Stimulated activated CD8-positive, alpha-beta memory T cell treated with anti-CD3 and anti-CD28 coated beads, Interleukin-2, amount 100 ng/mL, for 1 hour (primary cell): ENCODE results near the gene MSH6.

ENCODE experiments used
- DNase-seq, 2 donors: peaks; one replicate each; pipeline ENCODE4 v3.0.0-alpha.2; 2020; ENCODE audit warnings: low read depth in 2 of 2

Gene MSH6, protein sequence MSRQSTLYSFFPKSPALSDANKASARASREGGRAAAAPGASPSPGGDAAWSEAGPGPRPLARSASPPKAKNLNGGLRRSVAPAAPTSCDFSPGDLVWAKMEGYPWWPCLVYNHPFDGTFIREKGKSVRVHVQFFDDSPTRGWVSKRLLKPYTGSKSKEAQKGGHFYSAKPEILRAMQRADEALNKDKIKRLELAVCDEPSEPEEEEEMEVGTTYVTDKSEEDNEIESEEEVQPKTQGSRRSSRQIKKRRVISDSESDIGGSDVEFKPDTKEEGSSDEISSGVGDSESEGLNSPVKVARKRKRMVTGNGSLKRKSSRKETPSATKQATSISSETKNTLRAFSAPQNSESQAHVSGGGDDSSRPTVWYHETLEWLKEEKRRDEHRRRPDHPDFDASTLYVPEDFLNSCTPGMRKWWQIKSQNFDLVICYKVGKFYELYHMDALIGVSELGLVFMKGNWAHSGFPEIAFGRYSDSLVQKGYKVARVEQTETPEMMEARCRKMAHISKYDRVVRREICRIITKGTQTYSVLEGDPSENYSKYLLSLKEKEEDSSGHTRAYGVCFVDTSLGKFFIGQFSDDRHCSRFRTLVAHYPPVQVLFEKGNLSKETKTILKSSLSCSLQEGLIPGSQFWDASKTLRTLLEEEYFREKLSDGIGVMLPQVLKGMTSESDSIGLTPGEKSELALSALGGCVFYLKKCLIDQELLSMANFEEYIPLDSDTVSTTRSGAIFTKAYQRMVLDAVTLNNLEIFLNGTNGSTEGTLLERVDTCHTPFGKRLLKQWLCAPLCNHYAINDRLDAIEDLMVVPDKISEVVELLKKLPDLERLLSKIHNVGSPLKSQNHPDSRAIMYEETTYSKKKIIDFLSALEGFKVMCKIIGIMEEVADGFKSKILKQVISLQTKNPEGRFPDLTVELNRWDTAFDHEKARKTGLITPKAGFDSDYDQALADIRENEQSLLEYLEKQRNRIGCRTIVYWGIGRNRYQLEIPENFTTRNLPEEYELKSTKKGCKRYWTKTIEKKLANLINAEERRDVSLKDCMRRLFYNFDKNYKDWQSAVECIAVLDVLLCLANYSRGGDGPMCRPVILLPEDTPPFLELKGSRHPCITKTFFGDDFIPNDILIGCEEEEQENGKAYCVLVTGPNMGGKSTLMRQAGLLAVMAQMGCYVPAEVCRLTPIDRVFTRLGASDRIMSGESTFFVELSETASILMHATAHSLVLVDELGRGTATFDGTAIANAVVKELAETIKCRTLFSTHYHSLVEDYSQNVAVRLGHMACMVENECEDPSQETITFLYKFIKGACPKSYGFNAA (N-terminal part only)

DNA sequence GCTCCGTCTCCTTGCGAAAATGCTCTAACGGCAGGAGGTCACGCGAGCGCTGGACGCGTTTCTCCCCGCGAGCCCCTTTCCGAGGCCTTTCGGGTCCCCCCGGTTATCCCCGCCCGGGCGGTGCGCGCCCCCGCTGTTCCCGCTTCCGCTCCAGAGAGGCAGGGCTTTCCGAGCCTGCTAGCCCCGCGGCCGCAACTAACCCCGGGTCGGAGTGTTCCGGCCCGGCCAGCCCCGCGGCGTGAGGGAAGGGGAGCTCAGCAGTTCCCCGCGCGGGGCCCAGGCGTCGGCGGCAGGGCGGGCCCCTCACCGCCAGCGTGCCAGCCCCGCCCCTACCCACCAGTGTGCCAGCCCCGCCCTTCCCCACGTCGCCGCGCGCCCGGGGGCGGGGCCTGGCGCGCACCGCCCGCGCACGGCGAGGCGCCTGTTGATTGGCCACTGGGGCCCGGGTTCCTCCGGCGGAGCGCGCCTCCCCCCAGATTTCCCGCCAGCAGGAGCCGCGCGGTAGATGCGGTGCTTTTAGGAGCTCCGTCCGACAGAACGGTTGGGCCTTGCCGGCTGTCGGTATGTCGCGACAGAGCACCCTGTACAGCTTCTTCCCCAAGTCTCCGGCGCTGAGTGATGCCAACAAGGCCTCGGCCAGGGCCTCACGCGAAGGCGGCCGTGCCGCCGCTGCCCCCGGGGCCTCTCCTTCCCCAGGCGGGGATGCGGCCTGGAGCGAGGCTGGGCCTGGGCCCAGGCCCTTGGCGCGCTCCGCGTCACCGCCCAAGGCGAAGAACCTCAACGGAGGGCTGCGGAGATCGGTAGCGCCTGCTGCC is at the start of gene MSH6:
MSH6 (plus strand) TSS at position 475 of the 815 bp plus-strand sequence; CDS start at position 564, 89 bp downstream.
- peak; percentile 73 to 83 for DNase-seq

DNA sequence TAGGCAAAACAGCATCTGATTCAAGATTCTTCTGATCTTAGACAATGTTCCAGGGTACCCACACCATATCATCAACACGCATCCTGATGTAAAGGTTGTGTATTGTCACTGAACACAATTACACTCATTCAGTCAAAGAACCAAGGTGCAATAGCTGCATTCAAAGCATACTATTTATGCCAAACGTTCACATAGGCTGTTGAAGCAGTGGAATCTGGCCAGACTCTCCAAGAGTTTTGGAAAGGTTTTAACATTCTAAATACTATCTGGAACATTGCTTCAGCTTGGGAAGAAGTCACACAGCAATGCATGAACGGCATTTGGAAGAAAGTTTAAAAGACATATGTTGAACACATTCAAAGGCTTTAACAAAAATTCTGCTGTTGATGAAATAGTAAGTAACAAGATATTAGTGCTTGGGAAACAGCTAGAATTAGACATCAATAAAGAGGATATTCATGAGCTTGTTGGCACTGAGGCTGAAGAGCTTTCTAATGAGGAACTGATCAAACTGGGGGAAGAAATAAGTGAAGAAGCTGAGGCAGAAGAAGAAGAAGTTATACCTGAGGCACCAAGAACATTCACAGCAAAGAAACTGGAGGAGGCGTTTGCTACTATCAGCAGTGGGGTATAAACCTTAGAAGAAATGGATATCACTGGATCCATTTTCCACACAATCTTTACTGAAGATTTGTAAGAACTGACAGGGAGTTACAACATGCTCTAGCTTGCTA is 47.6 kb upstream of the MSH6 start:
- no peak for DNase-seq

DNA sequence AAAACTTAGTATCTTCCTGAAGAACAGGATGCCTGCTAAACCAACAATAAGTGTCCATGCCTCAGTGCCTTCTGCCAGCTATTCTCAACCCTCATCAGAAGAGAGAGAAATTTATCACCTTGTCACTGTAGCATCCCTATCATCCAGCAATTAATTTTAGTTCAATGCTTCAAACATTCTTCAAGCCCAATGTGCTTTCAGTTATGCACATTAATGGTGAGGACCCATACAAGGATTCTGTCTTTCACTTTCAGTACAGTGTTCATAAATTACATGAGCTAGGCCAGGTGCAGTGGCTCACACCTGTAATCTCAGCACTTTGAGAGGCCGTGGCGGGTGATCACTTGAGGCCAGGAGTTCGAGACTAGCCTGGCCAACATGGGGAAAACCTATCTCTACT is 47.0 kb upstream of the MSH6 start:
- DNase-seq, result no peak

DNA sequence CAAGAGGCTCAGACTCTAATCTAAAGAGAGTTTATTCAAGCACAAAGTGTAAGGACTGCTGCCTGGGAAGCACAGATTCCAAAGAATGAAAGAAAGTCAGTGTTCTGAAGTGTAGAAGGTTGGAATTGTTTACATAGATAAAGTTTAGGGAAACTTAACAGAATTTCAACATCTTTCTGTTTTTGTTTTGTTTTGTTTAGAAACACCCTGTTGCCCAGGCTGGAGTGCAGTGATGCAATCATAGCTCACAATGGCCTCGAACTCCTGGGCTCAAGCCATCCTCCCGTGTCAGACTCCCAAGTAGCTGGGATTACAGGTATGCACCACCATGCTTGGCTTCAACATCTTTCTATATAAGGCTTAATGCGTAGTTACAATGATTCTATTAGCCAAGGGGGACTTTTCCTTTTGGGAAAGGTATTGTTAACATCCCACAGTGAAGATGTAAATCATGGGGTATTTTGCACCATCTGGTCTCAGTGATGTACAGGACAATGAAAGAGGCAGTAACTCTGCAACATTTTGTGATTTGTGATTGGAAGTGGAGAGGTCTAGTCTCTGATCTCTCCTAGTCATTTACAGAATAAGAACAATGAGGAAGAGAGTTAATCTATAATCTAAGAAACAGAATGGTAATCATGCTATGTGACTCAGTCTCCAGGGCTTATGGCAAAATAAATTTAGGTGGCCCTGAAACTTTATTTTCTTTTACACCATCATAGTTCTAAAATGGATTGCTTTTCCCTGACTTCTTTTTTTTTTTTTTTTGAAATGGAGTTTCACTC is 45.6 kb upstream of the MSH6 start:
- DNase-seq, result no peak

DNA sequence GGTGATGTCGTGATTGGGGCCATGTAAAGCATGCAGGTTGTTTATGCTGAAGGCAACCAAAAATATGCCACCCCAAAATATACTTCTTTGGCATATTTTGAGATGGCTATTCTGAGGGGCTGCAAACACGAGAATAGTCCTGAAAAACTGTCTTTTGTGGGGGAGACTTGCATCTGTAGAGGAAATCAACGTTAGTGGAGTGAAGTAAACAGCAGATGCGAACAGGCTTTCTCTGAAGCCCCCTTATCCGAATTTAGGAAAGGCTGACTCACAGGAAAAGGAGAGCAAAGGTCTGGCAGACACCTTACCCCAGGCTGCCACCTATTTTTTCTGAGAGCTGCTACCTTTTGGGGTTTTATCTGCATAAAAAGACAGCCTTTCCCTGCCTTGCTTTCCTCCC is 44.6 kb upstream of the MSH6 start:
- DNase-seq, result no peak

DNA sequence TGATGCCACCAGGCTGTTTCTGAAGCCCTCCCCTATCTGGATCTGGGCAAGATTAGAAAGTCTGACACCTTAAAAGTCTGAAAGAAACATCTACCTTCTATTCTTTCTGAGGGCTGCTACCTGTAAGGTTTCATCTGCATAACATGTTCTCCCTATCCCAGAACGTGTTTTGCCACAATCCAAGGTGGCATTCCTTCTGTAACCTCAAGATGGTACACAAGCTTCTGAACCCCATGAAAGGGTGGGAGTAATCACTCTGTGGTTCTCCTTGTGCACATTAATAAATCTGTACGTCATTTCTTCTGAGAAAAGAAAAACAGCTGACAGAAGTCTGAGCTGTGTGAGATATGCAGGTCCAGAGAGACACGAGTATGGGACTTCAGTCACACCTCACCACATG is 41.8 kb upstream of the MSH6 start:
- no peak for DNase-seq

DNA sequence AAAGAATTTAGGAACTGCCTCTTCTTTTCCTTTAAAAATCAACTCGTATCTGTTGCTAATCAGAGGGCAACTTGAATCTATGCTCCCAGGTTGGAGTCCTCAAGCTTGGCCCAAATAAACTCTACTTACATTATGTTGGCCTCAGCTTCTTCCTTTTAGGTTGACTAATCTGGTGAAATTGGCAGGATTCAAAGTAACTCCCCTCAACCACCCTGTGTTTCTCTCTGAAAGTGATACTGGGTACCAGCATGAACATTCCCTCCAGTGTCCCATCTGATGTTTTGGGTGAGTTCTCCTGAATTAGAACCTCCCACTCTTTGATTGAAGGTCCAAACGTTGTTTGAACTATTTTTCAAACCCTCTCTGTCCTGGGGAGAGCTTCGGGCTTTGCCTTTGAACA is 41.3 kb upstream of the MSH6 start:
- no peak for DNase-seq

DNA sequence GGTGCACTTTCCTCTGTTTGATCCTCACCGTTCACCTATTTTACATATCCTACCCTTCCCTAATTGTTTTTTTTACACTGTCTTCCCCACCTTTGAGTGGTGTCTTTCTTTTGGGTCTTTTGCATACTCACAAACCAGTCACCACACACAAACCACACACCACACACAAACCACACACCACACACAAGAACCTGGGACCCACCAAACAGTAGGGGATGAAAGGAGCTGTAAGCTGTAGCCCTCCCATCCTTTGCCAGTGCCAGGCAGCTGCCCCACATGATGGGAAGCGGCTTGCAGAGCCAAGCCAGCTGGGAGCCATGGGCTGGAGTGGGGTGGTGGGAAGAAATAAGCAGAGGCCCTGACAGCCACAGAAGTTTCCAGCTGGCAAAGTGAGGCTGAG is 38.9 kb upstream of the MSH6 start:
- DNase-seq, result no peak

DNA sequence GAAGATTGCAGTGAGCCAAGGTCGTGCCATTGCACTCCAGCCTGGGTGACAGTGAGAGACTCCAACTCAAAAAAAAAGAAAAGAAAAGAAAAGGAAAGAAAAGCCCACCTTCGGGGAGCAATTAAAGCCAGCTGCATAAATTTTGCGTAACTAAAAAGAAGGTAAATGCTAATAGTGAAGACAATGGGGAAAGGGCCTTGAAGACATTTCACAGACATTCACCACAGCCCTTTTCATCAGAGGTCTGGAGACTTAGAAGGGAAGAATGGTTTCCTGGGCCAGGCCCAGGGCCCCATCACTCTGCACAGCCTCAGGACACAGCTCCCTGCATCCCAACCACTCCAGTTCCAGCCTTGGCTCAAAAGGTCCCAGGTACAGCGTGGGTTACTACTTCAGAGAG is 35.1 kb upstream of the MSH6 start:
- no peak for DNase-seq

DNA sequence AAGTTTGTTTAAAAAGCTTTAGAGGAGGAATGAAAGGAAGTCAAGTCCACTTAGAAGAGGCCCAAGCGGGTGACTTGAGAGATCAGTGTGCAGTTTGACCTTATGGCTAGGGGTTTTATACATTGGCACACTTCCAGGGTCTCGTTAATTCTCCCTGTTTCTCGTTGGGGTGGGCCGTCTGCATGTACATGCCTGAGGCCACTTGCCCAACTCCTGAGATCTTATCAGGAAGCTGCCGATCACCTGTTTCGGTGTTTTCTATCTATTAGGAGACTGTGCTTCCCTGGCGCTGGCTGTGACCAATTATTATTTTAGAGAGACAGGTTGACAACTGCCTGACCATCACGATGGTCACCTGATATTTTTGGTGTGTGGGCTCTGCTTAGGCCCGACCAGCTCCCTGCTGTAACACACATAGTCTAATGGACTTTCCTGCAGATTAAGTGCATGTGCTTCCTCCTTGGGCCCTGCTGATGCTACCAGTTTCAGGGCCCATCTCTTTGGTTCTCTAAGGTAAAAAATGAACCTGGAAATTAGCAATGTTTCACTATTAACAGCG is 31.0 kb upstream of the MSH6 start:
- no peak for DNase-seq

DNA sequence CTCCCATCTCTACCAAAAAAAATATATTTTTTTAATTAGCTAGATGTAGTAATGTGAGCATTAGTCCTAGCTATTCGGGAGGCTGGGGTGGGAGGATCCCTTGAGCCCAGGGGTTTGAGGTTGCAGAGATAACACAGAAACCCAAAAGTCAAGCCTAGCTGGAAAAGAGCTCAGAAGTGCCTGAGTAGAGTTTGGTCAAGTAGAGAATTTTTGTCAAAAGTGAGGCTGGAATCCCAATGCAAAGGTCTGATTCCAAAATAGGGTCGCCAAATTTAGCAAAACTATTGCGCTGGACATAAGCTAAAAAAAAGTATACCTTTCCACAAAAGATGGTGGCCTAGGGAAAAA is 15.5 kb upstream of the MSH6 start:
- DNase-seq, result no peak

DNA sequence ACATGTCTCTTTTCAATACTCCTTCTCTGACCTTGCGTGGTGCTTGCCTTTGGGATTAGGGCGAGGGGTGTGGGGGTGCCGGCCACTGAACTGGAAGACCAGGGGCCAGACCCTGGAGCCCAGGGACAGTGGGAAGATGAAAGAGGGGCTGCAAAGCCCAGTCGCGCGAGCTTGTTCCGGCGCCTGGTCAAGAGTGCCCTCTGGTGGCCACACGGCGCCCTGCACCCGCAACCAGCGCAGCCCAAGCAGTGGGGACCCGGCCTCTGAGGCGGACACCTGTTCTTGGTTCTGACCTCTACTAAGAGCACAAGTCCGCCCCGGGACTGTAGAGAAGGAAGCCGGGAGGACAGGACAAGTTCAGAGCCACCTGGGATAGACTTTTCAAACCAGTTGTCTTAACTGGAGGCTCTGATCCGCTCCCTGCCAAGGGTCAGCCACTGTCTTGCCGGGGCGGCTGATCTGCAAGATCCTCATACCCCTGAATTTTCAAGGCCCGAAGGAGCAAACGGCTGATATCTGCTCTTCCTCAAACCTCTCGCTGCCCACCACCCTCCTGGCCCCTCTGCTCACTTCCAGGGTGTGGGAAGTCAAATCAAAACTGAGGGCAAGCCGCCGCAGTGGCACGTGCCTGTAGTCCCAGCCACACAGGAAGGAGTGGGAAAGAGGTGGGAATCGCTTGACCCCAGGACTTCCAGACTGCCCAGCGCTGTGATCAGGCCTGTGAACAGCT is 14.9 kb upstream of the MSH6 start:
- DNase-seq, result peak; percentile 50 to 53

DNA sequence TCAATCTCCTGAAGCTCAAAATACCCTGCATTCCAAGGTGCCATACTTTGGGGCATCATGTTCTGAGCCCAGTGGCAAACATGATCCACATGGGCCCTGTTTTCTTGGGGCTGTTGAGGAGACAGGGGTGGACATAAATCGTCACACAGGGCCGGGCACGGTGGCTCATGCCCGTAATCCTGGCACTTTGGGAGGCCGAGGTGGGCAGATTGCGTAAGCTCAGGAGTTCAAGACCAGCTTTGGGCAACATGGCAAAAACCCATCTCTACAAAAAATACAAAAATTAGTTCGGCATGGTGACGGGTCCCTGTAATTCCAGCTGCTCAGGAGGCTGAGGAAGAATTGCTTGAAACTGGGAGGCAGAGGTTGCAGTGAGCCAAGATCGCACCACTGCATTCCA is 13.6 kb upstream of the MSH6 start:
- DNase-seq, result no peak

DNA sequence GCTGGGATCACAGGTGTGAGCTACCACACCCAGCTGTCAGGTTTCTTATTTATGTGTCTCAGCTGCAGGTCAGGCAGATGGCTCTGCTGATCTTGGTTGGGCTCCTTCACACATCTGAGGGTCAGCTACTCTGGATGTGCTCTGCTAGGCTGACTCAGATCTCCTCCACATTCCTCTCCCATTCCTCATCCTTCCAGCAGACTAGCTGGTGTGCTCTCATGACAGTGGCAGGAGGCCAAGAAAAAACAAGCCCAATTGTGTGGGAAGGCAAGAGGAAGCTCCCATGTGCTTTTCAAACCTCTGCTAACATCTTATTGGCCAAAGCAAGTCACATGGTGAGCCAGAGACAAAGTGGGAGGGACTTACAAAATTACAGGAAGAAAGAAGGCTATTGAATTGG is 11.7 kb upstream of the MSH6 start:
- no peak for DNase-seq

DNA sequence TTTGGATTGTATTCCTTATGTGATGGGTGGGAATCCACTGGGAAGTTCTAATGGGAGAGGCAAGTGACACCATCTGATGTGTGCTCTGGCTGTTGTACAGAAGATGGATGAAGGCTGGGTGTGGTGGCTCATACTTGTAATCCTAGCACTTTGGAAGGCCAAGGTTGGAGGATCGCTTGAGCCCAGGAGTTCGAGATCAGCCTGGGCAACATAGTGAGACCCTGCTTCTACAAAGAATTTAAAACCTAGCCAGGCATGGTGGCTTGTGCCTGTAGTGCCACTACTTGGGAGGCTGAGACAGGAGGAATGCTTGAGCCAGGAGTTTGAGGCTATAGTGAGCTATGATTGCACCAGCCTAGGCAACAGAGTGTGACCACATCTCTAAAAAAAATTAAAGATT is 10.6 kb upstream of the MSH6 start:
- no peak for DNase-seq

DNA sequence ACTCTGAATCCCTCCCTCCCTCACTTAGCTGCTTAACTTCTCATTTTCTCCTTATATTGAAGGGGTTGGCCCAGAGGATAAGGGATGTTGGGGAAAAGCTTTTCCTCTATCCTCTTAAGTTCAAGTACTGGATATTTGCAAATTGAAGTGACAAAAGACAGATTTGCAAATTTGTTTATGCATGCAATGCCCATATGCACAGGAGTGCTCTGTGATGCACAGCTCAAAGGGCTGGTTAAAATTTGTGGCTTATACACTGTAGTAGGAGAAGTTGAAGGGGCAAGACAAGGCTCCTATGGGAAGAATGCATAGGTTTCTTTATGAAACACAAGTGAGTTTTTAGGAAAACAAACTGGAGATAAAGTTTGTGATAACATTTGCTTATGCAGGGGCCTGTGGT is 8.4 kb upstream of the MSH6 start:
- no peak for DNase-seq

DNA sequence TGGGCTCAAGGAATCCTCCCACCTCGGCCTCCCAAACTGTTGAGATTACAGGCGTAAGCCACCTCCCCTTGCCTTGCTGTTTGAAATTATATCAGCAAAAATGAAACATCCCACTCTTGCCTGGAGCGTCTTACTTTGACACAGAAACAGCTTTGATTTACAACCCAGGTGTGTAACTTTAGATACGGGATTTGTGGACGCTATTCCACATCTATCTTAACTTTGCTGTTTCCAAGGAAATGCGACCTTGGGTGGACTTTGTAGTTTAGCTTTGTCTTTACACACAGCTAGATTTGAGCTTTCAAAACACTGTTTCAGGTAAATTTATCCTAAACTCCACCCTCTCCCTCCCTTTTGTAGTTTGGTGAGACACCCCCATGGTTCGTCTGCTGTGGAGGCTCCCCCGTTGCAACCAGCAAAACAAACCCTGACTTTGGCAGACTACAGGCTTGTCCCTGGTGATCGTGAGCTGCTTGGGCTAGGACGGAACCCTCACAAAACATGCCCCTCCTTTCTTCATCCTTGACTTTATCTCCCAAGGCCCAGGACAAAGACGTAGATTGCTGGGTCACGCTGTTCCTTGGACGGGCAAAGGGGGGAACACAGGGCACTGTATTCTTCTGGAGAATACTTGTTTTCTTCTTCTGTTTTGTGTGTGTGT is 5.5 kb upstream of the MSH6 start:
- no peak for DNase-seq

DNA sequence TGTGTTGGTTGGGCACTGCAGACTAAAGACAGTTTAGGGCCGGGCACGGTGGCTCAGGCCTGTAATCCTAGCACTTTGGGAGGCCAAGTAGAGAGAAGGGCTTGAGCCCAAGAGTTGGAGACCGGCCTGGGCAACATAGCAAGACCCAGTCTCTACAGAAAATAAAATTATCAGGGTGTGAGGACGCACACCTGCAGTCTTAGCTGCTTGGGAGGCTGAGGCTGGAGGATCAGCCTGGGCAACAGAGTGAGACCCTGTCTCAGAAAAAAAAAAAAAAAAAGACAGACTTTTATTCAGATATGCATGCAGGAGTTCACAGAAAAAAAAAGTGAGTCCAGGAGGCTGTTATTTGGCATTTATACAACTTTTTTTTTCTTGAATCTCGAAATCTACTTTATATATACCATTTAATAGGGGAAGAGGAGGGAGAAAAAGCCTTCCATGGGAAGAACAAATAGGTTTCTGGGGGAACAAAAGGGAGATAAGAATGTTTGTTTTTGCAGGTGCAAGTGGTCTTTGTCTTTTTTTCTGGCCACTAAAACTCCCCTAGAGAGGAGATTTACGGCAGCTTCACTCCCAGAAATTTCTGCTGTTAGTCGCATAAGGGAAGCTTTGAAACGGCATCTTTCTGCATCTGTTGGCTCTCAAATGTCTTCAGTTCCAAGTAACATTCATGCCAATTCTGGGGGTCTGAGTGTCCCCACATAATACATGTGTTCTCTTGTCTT is 4.1 kb upstream of the MSH6 start:
- DNase-seq, result no peak
